Right renal cortex interstitium (tissue), 3 donors: ENCODE results near the gene HAPLN3. TPM values are rescaled to one million over a fixed set of nuclear protein-coding genes. Genes with fewer than 3 reads are reported as not detected.

Experiments used
- DNase-seq, 3 donors: peaks; one replicate each; pipeline ENCODE4 v3.0.0-alpha.2; 2013; ENCODE audit warnings: low read depth in 3 of 3, low spot score in 2 of 3
- polyA plus RNA-seq, 3 donors: library from polyadenylated mRNA; unstranded; fragments of 120-200 nt; gene quantifications; one replicate each; pipeline ENCODE4 v1.2.1, GENCODE V29; 2013; ENCODE audit not compliant: insufficient read length in 3 of 3

HAPLN3 gene
- polyA plus RNA-seq, 3 donors: 2.1 to 3.9 (median 2.2) TPM

DNA sequence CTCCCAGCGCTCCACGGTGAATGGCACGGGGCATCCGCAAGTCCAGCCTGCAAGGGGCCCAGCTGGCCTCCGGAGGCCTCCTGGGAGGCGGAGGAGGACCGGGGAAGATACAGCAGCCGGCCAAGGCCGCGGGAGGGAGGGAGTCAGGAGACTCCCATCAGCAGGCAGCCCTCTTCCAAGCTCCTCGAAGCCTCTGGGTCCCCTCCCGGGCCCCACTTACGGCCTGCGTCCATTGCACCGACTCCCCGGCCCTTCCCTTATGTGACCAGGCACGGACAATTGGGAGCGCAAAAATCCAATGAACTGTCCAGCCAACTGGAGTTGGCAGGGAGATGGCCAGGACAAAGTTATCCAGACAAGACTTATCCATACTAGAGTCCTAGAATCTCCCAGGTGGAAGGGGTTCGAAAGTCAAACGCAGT, 17.2 kb upstream of the HAPLN3 start:
- DNase-seq: no peak

GRCh38 chr15:88911766-88912118, 16.4 kb upstream of the HAPLN3 start:
- DNase-seq: no peak

DNA sequence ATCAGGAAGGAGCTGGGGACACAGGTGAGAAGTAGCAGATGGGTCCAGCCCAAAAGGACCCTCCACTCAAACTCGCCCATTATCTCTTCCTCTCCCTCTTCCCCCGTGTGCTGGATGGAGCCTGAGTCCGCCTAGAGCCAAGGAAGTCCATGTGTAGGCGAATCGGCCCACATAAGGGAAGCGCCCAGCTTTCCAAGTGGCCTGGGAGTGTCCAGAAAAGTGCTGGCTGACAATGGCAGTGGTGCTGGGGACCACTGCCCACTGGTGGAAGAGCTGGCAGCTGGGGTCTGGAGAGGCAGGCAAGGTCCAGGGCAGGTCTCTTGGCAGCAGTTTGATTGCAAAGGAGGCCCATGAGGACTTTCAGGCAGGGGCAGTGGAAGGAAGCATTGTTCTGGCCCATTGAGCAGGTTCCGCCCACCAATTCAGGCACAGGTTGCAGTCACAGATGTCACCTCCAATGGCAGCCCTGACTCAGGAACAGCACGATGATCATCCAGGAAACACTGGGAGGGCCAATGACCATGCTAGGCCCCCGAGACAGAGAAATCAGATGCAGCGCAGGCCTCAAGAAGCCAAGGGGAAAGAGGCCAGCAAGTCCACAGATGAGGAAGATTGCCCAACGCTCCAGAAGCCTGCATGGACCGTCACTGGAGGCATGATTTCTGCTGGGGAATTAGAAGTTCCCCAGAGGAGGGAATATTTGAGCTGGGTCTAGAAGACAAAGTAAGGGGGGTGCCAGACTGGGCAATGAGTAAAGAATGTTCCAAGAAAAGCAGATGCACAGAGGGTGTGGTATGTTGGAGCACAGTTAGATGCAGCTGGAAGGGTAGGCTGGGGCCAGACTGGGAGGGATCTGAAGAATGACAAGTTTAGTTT, 14.8 kb upstream of the HAPLN3 start:
- DNase-seq: no peak

- no peak for DNase-seq
Measured at GRCh38 chr15:88908697-88909621, 13.6 kb upstream of the HAPLN3 start.

GRCh38 chr15:88908123-88908522, 12.8 kb upstream of the HAPLN3 start:
- no peak for DNase-seq

DNA sequence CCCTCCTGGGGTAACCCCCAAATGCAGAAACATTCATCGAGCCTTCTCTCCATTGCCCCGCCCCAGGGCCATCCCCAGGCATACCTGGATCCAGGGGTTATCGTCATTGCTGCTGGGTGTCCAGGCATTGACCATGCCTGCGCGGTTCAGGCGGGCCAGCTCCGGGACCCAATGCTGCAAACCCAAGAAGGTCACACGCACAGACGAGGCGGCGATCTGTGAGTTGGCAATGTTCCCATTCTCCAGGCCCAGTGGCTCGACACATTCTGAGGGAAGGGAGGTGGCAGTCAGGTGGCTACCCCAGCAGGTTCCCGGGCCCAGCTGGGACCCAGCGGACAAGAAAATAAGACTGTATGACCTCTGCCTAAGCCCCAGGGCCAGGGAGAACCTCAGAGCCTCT, 11.8 kb upstream of the HAPLN3 start:
- no peak for DNase-seq

DNA sequence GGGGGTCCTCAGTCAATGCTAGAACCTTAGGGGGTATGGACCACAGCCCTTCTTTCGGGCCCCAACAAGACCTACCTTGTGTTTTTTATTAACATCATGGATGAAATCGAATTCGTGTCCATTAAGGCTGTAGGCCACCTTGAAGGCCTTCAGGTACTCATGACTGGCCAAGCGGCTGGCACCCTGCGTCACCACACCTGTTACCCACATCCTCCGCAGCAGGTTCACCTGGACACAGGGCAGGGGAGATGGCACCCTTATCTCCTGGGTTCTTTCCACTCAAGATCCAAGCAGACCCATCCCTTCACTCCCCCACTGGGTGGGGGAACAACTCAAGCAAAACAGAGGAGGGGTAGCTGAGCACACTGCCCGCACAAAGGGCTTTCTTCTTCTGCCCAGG, 11.2 kb upstream of the HAPLN3 start:
- no peak for DNase-seq

GRCh38 chr15:88906130-88906529, 10.8 kb upstream of the HAPLN3 start:
- DNase-seq: no peak

GRCh38 chr15:88905576-88905975, 10.2 kb upstream of the HAPLN3 start:
- DNase-seq: no peak

DNA sequence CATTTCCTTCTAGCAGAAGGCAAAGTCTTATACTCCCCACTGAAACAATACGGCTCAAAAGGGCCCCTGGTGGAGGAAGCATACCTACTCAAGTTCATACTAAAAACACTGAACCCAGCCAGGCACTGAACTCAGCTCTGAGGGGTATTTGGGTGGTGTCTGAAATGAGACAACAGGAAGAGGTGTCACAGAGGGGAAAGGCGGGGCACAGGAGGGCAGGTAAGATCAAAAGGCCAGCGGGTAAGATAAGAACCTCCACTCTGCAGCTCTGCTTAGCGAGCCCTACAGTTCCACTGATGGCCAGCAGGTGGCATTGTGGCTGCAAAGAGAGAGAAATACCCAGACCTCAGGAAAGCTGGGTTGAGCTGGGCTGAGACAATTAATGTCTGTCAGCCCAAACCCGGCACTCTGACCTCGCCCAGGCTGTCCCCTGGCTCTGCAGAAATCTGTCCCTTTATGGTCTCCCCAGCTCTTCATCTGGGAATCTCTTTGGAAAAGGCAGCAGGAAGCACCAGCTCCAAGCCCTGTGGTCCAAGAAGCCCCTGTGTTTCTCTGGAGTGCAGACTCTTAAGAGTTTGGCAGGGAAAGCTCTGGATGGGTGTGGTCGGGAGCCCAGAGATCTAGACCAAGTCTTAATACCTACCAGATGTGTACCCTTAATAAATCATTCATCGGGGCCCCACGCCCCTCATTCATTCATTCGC, 9.4 kb upstream of the HAPLN3 start:
- no peak for DNase-seq

- no peak for DNase-seq
Measured at GRCh38 chr15:88904257-88904623, 8.9 kb upstream of the HAPLN3 start.

GRCh38 chr15:88902846-88903245, 7.5 kb upstream of the HAPLN3 start:
- no peak for DNase-seq

DNA sequence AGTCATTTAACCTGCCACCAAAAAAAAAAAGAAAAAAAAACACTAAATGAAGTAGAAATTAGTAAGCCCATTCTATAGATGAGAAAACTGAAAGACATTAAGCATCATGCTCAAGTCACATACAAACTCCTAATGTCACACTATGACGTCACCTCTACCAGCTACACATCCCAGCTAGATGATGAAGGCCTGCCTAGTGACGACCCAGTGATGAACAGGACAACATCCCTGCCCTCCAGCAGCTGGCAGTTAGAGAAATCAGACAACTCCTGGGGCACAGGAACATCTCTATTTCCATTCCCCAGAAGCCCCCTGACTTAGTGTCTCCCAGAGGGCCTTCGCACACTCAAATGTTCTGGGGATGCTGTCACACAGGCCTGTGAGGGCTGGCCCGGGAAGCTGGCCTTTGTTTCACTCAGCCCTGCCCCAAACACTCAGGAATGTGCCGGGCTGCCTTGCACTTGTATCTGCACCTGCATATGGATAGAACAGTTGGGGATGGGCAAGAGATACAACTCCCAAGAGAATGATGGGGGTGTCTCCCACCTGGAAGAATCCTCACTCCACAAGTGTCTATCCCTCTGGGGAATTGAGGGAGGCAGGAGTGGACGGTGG, 7.0 kb upstream of the HAPLN3 start:
- DNase-seq: no peak

GRCh38 chr15:88901508-88902220, 6.3 kb upstream of the HAPLN3 start:
- DNase-seq: no peak

- DNase-seq: no peak
Measured at GRCh38 chr15:88900982-88901418, 5.7 kb upstream of the HAPLN3 start.

DNA sequence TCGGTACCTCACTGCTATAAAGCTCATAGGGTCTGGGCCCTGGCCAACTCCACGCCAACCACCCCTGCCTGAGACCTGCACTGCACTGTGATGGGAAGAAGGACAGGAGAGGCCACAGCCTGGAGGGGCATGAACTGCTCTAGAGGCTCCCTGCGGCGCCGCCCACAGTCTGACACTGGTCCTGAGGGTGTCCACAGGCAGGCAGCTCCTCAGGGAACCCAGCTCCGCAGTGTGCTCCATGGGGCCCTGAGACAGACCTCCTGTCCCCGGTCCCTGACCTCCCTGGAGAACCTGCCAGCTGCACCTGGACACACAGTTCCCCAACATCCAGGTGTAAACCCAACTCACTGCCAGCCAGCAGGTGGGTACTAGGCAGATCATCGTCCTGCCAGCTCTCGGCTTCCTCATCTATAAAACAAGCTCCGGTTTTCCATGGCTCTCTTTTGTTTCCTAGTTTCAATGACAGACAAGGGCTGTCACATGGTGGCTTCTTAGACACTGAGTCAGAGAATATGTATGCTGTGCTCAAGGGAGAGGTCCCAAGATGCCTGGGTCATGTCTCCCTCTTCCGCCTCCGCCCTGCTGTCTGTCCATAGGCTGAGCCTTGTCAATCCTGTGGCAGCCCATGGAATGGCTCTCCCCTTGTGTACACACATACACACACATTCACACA, 5.1 kb upstream of the HAPLN3 start:
- DNase-seq: no peak

DNA sequence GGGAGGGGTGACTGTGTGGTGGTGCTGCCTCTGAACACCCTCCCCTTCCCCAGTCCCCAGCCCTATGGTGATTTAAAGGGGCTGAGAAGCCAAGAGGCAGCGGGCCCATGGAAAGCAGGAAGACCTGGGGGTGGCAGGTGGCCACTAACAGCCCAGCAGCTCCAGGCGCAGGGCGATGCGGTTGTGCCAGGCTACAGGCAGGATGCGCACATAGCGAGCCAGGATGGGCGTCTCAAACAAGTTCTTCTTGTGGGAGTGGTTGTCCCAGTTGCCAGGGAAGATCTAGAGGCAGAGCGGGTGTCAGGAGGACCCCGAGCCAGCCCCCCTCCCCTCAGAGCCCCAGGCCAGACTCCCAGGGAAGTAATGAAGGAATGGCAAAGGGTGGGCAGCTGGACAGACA, 3.9 kb upstream of the HAPLN3 start:
- no peak for DNase-seq

DNA sequence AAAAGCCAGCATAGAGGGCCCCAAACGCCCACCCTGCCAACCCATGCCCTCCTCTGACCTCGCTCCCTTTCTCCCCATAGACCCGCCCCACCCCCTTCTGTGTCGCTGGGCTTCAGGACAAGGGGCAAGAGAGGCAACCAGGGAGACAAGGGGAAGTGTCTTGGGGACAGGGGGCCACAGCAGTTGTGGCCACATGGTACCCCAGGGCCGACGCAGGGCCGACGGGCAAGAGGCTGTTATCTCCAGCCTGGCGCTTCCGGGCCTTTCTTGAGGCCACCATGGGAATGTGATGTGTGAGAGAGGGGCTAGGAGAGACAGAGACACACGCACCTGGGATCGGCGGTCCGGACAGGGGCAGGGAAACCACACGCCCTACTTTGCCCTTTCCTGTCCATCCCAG, 3.4 kb upstream of the HAPLN3 start:
- DNase-seq: no peak

GRCh38 chr15:88897456-88898194, 2.3 kb upstream of the HAPLN3 start:
- DNase-seq: no peak
